HFFc6 (cell line): ENCODE data around the gene CST5. TPM values are rescaled to one million over a fixed set of nuclear protein-coding genes. Genes with fewer than 3 reads are reported as not detected.
"Not testable (repeated sequence)": the region's sequence is repeated elsewhere in the genome, so short reads cannot be mapped to it uniquely, and the experiment has no call there.

Source experiments
- DNase-seq: peaks from one replicate; pipeline ENCODE4 v3.0.0-alpha.2; 2018
- H3K27ac Mint-ChIP-seq: 2 replicates; pipeline ENCODE4 v1.8.0; 2020; ENCODE audit warnings: mild to moderate bottlenecking, mixed read lengths
- H3K27me3 Mint-ChIP-seq: 2 replicates; pipeline ENCODE4 v1.8.0; 2021; ENCODE audit warnings: mild to moderate bottlenecking, moderate library complexity, mixed read lengths; ENCODE audit not compliant: insufficient read depth
- H3K36me3 Mint-ChIP-seq: 2 replicates; pipeline ENCODE4 v1.8.0; 2021; ENCODE audit warnings: low read depth, mixed read lengths
- H3K4me1 Mint-ChIP-seq: 2 replicates; pipeline ENCODE4 v1.8.0; 2020; ENCODE audit warnings: low read depth, mixed read lengths
- H3K4me3 Mint-ChIP-seq: 2 replicates; pipeline ENCODE4 v1.8.0; 2020; ENCODE audit warnings: mild to moderate bottlenecking, moderate library complexity, mixed read lengths
- H3K9me3 Mint-ChIP-seq: 2 replicates; pipeline ENCODE4 v1.8.0; 2020; ENCODE audit warnings: mild to moderate bottlenecking, mixed read lengths
- CTCF ChIP-seq: fragments of 200-600 bp; sonication (generic); IDR thresholded peaks from 2 replicates; pipeline ENCODE4 v1.5.0; 2021; ENCODE audit warnings: antibody characterized with exemption, mild to moderate bottlenecking
- total RNA-seq, 6 experiments: library from RNA; stranded (reverse); fragmentation: NEBNext Ultra II Directional; extraction: Animal tissue kit (Norgen Biotek cat#: 25700); gene quantifications; 2 replicates in 1 of 6; 3 replicates in 5 of 6; pipeline ENCODE4 v1.2.3, GENCODE V29; 2021

CST5 gene
- total RNA-seq, 6 experiments from 2014 or later = not detected

GRCh38 chr20:23918896-23919295, 39.3 kb upstream of the CST5 start:
- H3K9me3 Mint-ChIP-seq = peaks cover 5% of the 10 kb centered on the region
- no peak for DNase-seq
- H3K27ac Mint-ChIP-seq = no peak overlapping the region
- peaks cover 19% of the 10 kb centered on the region for H3K4me1 Mint-ChIP-seq
- H3K27me3 Mint-ChIP-seq = peaks cover 11% of the 10 kb centered on the region
- no peak for TF ChIP-seq CTCF
- no peaks in the 10 kb centered on the region for H3K36me3 Mint-ChIP-seq
- no peak overlapping the region for H3K4me3 Mint-ChIP-seq

GRCh38 chr20:23918101-23918862, 38.7 kb upstream of the CST5 start:
- DNase-seq = no peak
- peaks cover 5% of the 10 kb centered on the region for H3K9me3 Mint-ChIP-seq

GRCh38 chr20:23917024-23917725, 37.6 kb upstream of the CST5 start:
- no peak for DNase-seq
- peaks cover 5% of the 10 kb centered on the region for H3K9me3 Mint-ChIP-seq
- peaks cover 11% of the 10 kb centered on the region for H3K27me3 Mint-ChIP-seq
- peaks cover 19% of the 10 kb centered on the region for H3K4me1 Mint-ChIP-seq
- no peak for TF ChIP-seq CTCF
- H3K4me3 Mint-ChIP-seq = no peak overlapping the region
- no peak overlapping the region for H3K27ac Mint-ChIP-seq
- H3K36me3 Mint-ChIP-seq = no peaks in the 10 kb centered on the region

More at GRCh38 chr20:23918101-23918862, 38.7 kb upstream of the CST5 start:
- H3K4me3 Mint-ChIP-seq = no peak overlapping the region
- TF ChIP-seq CTCF = no peak
- H3K4me1 Mint-ChIP-seq = peaks cover 19% of the 10 kb centered on the region
- peaks cover 11% of the 10 kb centered on the region for H3K27me3 Mint-ChIP-seq
- H3K36me3 Mint-ChIP-seq = no peaks in the 10 kb centered on the region
- no peak overlapping the region for H3K27ac Mint-ChIP-seq

- H3K36me3 Mint-ChIP-seq = no peaks in the 10 kb centered on the region
- peaks cover 16% of the 10 kb centered on the region for H3K4me1 Mint-ChIP-seq
- TF ChIP-seq CTCF = no peak
- no peaks in the 10 kb centered on the region for H3K9me3 Mint-ChIP-seq
- no peak for DNase-seq
- peaks cover 11% of the 10 kb centered on the region for H3K27me3 Mint-ChIP-seq
- no peak overlapping the region for H3K27ac Mint-ChIP-seq
- no peak overlapping the region for H3K4me3 Mint-ChIP-seq
These were observed 36.3 kb upstream of the CST5 start for GRCh38 chr20:23915844-23916243.

- H3K4me3 Mint-ChIP-seq, H3K4me1 Mint-ChIP-seq, H3K27ac Mint-ChIP-seq, H3K36me3 Mint-ChIP-seq, H3K9me3 Mint-ChIP-seq, DNase-seq: not testable (repeated sequence)
- peaks cover 11% of the 10 kb centered on the region for H3K27me3 Mint-ChIP-seq
These were observed 34.9 kb upstream of the CST5 start for GRCh38 chr20:23914469-23914868.

GRCh38 chr20:23910210-23910609, 30.7 kb upstream of the CST5 start:
- peaks cover 6% of the 10 kb centered on the region for H3K27me3 Mint-ChIP-seq
- no peak for DNase-seq
- no peaks in the 10 kb centered on the region for H3K4me1 Mint-ChIP-seq
- no peak overlapping the region for H3K4me3 Mint-ChIP-seq
- H3K27ac Mint-ChIP-seq = no peak overlapping the region
- H3K36me3 Mint-ChIP-seq = no peaks in the 10 kb centered on the region; the same call in 1 of the 2 replicates
- TF ChIP-seq CTCF = no peak
- H3K9me3 Mint-ChIP-seq = peaks cover 33% of the 10 kb centered on the region
